Endothelial cell of umbilical vein (primary cell): ENCODE results near the gene TCN2. TPM values are rescaled to one million over a fixed set of nuclear protein-coding genes. Genes with fewer than 3 reads are reported as not detected.

ENCODE experiments used
- BruUV-seq: library from RNA; stranded (reverse); fragments of 400-500 nt; replicated peaks from 2 replicates; lab custom pipeline; 2021; lab: Mats Ljungman, UMichigan
- CTCF ChIA-PET: fragments of 300-600, 350-600 bp; sonication (Branson Sonifier 250); formaldehyde crosslinking; loops from one replicate; lab custom pipeline; 2021; ENCODE audit warnings: antibody characterized with exemption, inconsistent platforms; lab: Charles Lee
- POLR2A ChIA-PET: fragments of 300-600, 350-600 bp; sonication (Branson Sonifier 250); formaldehyde crosslinking; loops from one replicate; lab custom pipeline; 2021; ENCODE audit warnings: antibody characterized with exemption, inconsistent platforms; lab: Charles Lee
- DNase-seq: peaks from one replicate; pipeline ENCODE4 v3.0.0-alpha.2; 2011; ENCODE audit warnings: low read depth, low spot score
- FAIRE-seq: peaks from 2 replicates; lab custom pipeline; 2011; peaks lifted over from hg19 to GRCh38; lab: Jason Lieb, UNC
- H2AFZ ChIP-seq: 2 replicates; pipeline ENCODE4 v1.6.0; 2012; ENCODE audit warnings: low read depth, low read length, control low read depth, inconsistent platforms
- H3K27ac ChIP-seq: 2 replicates; pipeline ENCODE4 v1.5.1; 2011; ENCODE audit warnings: low read depth, mild to moderate bottlenecking, control low read depth, low read length, moderate library complexity; ENCODE audit not compliant: insufficient read depth
- H3K27me3 ChIP-seq, 2 experiments: 2 replicates each; pipeline versions ENCODE4 v1.6.0 to v1.6.1; 2011; ENCODE audit warnings: low read length in 2 of 2, mixed read lengths in 1 of 2; ENCODE audit not compliant: control insufficient read depth in 2 of 2, insufficient read depth in 2 of 2
- H3K36me3 ChIP-seq, 2 experiments: 2 replicates in 1 of 2; 3 replicates in 1 of 2; pipeline ENCODE4 v1.5.1; 2011; ENCODE audit warnings: low read length in 2 of 2, mild to moderate bottlenecking in 1 of 2, moderate library complexity in 1 of 2; ENCODE audit not compliant: control insufficient read depth in 2 of 2, insufficient read depth in 2 of 2; ENCODE audit errors: extremely low read depth in 1 of 2
- H3K4me1 ChIP-seq: 3 replicates; pipeline ENCODE4 v1.5.1; 2011; ENCODE audit warnings: mild to moderate bottlenecking, low read length; ENCODE audit not compliant: control insufficient read depth, insufficient read depth; ENCODE audit errors: extremely low read depth
- H3K4me2 ChIP-seq: 2 replicates; pipeline ENCODE4 v1.6.1; 2011; ENCODE audit warnings: low read length, control low read depth, mixed read lengths; ENCODE audit not compliant: insufficient read depth
- H3K4me3 ChIP-seq, 3 experiments: fragments of 200-600 bp in 1 of 3; sonication (generic), shearing (Covaris generic) in 1 of 3; replicated peaks in 1 of 3; 2 replicates each; pipeline ENCODE4 v1.5.1; 2011 to 2016; ENCODE audit warnings: control low read depth in 3 of 3, low read length in 3 of 3, mild to moderate bottlenecking in 2 of 3, inconsistent platforms in 1 of 3, low read depth in 1 of 3, moderate library complexity in 1 of 3; ENCODE audit not compliant: insufficient read depth in 1 of 3
- H3K79me2 ChIP-seq: 2 replicates; pipeline ENCODE4 v1.6.0; 2012; ENCODE audit warnings: low read length, inconsistent platforms; ENCODE audit not compliant: control insufficient read depth, insufficient read depth
- H3K9ac ChIP-seq: replicated peaks from 2 replicates; pipeline ENCODE3; 2011; ENCODE audit warnings: low read length, control low read depth; ENCODE audit not compliant: insufficient read depth; ENCODE audit errors: extremely low read depth
- H3K9me1 ChIP-seq: replicated peaks from 3 replicates; pipeline ENCODE4 v1.6.0; 2011; ENCODE audit warnings: mild to moderate bottlenecking, low read length; ENCODE audit not compliant: control insufficient read depth, insufficient read depth; ENCODE audit errors: extremely low read depth
- H3K9me3 ChIP-seq: replicated peaks from 2 replicates; pipeline ENCODE4 v1.5.1; 2012; ENCODE audit warnings: low read length, inconsistent platforms; ENCODE audit not compliant: control insufficient read depth, insufficient read depth
- H4K20me1 ChIP-seq: replicated peaks from 2 replicates; pipeline ENCODE3; 2011; ENCODE audit warnings: mild to moderate bottlenecking, low read length; ENCODE audit not compliant: control insufficient read depth, insufficient read depth; ENCODE audit errors: extremely low read depth
- EZH2 ChIP-seq: IDR thresholded peaks from 2 replicates; pipeline ENCODE4 v1.6.1; 2012; ENCODE audit warnings: borderline replicate concordance, low read depth, mild to moderate bottlenecking, moderate library complexity, low read length, inconsistent platforms; ENCODE audit not compliant: severe bottlenecking
- FOS ChIP-seq: IDR thresholded peaks from 2 replicates; pipeline ENCODE4 v1.6.1; 2011; ENCODE audit warnings: mild to moderate bottlenecking, low read length, moderate library complexity, borderline replicate concordance; ENCODE audit not compliant: insufficient read depth
- GATA2 ChIP-seq: IDR thresholded peaks from 2 replicates; pipeline ENCODE4 v1.7.0; 2011; ENCODE audit warnings: low read depth, mild to moderate bottlenecking, moderate library complexity, mixed read lengths, low read length; ENCODE audit not compliant: insufficient read length, insufficient read depth
- JUN ChIP-seq: IDR thresholded peaks from 2 replicates; pipeline ENCODE4 v1.6.1; 2011; ENCODE audit warnings: borderline replicate concordance, low read depth; ENCODE audit not compliant: insufficient read length, insufficient read depth
- MYC ChIP-seq: IDR thresholded peaks from one replicate; pipeline ENCODE4 v1.6.1; 2011; ENCODE audit warnings: mild to moderate bottlenecking, low read depth, low read length
- POLR2A ChIP-seq: IDR thresholded peaks from 2 replicates; pipeline ENCODE4 v1.6.1; 2012; ENCODE audit warnings: low read depth, mild to moderate bottlenecking, control low read depth, low read length
- POLR2AphosphoS5 ChIP-seq: IDR thresholded peaks from 2 replicates; pipeline ENCODE4 v1.6.1; 2012; ENCODE audit warnings: low read depth, mild to moderate bottlenecking, control low read depth, low read length, moderate library complexity; ENCODE audit not compliant: insufficient read depth
- dilution Hi-C: fragments of 300-500 bp; cut with MboI; formaldehyde crosslinking; loops from one replicate; pipeline ENCODE4 v1.15.0; 2019; ENCODE audit warnings: low sequenced_read_pairs; ENCODE audit not compliant: extremely low pct_ligation_motif_present
- intact Hi-C: fragments of 100-400 bp; cut with micrococcal nuclease; formaldehyde crosslinking; loops from one replicate; pipeline ENCODE4 v1.10.0; 2022
- polyA plus RNA-seq, 4 experiments: library from polyadenylated mRNA; depleted of rRNA in 3 of 4; stranded (reverse) in 3 of 4; unstranded in 1 of 4; fragments of >200 nt; gene quantifications; 2 replicates each; pipeline versions ENCODE4 v1.2.1 to v1.2.3, GENCODE V29; 2011 to 2012; ENCODE audit warnings: missing spikeins in 1 of 4
- total RNA-seq: library from RNA; stranded (reverse); gene quantifications from 2 replicates; pipeline ENCODE4 v1.2.3, GENCODE V29; 2021
- TF ChIP-seq, protein P1 (sequence below): IDR thresholded peaks from 2 replicates; pipeline ENCODE4 v1.6.1; 2011; ENCODE audit not compliant: insufficient read depth, insufficient read length
- TF ChIP-seq, protein P2 (sequence below), 2 donors: IDR thresholded peaks; 1 replicate in 1 of 2; 2 replicates in 1 of 2; pipeline ENCODE4 v1.5.1; 2011; ENCODE audit warnings: low read length in 2 of 2, mild to moderate bottlenecking in 2 of 2, moderate library complexity in 2 of 2, control low read depth in 1 of 2, inconsistent platforms in 1 of 2, low read depth in 1 of 2; ENCODE audit not compliant: insufficient read depth in 1 of 2; ENCODE audit errors: extremely low read depth in 1 of 2

The TCN2 gene
- total and polyA plus RNA-seq, 2 donors (not counting 3 experiments of a cell fraction or from before 2014, with no cell fraction given): 80.6 to 188 TPM

DNA sequence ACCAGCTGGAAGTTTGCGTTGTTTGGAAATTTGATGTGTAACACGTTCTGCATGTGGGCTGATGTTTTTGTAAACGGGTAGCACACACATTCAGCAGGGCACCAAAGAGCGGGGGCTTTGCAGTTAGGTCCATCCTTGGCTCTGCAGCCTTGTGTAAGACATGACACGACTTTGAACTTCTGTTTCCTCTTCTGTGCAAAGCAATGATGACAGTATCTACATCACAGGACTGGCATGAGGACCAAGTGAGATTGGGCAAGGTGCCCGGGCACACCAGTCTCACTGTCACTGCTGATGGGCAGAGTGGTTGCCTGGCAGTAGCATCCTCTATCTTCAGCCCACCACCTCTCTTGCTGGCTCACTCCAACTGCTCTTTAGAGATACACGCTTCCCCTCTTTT lies 3.3 kb downstream of the TCN2 start:
- no peaks in the 10 kb centered on the region for H3K79me2 ChIP-seq
- dilution Hi-C loops: no loop called here
- H3K4me2 ChIP-seq: no peak overlapping the region
- no peak overlapping the region for H3K9ac ChIP-seq
- peaks cover 37% of the 10 kb centered on the region for H3K4me1 ChIP-seq
- H3K27ac ChIP-seq: no peak overlapping the region
- FAIRE-seq (no peak), DNase-seq (no peak)
- no peak overlapping the region for H3K4me3 ChIP-seq
- TF ChIP-seq GATA2 (no peak), POLR2A (no peak), POLR2AphosphoS5 (no peak), JUN (no peak), MYC (no peak), FOS (no peak), EZH2 (no peak)
- TF ChIP-seq, protein P1, sequence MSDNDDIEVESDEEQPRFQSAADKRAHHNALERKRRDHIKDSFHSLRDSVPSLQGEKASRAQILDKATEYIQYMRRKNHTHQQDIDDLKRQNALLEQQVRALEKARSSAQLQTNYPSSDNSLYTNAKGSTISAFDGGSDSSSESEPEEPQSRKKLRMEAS: no peak
- TF ChIP-seq, protein P2, sequence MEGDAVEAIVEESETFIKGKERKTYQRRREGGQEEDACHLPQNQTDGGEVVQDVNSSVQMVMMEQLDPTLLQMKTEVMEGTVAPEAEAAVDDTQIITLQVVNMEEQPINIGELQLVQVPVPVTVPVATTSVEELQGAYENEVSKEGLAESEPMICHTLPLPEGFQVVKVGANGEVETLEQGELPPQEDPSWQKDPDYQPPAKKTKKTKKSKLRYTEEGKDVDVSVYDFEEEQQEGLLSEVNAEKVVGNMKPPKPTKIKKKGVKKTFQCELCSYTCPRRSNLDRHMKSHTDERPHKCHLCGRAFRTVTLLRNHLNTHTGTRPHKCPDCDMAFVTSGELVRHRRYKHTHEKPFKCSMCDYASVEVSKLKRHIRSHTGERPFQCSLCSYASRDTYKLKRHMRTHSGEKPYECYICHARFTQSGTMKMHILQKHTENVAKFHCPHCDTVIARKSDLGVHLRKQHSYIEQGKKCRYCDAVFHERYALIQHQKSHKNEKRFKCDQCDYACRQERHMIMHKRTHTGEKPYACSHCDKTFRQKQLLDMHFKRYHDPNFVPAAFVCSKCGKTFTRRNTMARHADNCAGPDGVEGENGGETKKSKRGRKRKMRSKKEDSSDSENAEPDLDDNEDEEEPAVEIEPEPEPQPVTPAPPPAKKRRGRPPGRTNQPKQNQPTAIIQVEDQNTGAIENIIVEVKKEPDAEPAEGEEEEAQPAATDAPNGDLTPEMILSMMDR (IDR thresholded peaks at IDR 0.05; ENCODE audit: extremely low read depth in 1 of 2, insufficient read depth in 1 of 2, low read depth in 1 of 2, low read length in 2 of 2): no peak
- H3K9me1 ChIP-seq: no peaks in the 10 kb centered on the region
- CTCF ChIA-PET: interaction anchor here (0.9 to 5.2 kb wide), 5 partner anchors 10 to 322 kb away, joined by 3 to 59 read pairs (median 3); partner anchors contain the start of gene SLC35E4
- H3K36me3 ChIP-seq: peaks cover 0 to 25% of the 10 kb centered on the region in 2 experiments
- no peak overlapping the region for H2AFZ ChIP-seq
- no TSS peak for BruUV-seq
- no peaks in the 10 kb centered on the region for H3K9me3 ChIP-seq
- H4K20me1 ChIP-seq: no peaks in the 10 kb centered on the region
- POLR2A ChIA-PET: no interaction called here
- intact Hi-C loops: no loop called here
- no peaks in the 10 kb centered on the region for H3K27me3 ChIP-seq
